HG03280 (cell line): ENCODE measurements around the gene SLC6A3.

Source experiments
- ATAC-seq: cut with Tn5 transposase; IDR thresholded peaks from one replicate; pipeline ENCODE4 v1.9.1; 2021; ENCODE audit warnings: mild to moderate bottlenecking, moderate library complexity; ENCODE audit not compliant: unreplicated experiment

SLC6A3 gene

DNA sequence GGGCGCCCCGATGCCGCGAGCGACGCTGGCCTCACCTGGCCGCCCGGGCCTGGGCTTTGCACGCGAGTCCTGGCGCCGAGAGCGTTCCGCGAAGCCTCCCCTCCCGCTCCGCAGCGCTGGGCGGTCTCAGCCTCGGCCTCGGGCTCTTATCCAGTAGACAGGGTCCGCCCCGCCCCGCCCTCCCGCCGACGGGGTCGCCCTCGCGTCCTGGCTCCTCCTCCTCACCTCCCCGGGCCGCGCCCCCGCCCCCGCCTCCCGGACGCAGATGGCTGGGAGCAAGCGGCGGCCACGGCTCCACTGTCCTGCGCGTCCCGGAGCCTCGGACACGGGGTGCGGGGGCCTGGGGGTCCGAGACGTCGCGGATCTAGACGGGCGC is at the start of gene SLC6A3:
TSS of gene SLC6A3 (minus strand) at position 128 of the 376 bp plus-strand sequence. CDS start 2,243 bp downstream, outside the sequence.
- ATAC-seq = no peak

DNA sequence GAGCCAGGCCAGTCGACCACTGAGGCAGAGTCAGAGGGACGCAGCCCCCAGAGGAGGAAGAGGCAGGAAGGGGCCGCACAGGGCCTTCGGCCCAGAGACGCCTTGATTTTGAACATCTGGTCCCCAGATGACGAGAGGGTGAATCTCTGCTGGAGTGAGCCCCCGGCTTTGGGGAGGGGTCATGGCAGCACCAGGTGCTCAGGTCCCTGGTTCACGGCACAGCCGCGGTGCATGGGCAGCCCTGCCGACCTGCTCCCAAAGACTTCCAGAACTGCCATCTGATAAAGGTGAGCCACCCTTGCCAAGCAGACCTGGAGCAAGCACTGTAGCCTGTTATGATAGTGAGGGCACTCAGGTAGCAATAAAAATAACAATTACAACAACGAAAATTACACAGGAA is 48.7 kb upstream of the SLC6A3 start:
- ATAC-seq = no peak

DNA sequence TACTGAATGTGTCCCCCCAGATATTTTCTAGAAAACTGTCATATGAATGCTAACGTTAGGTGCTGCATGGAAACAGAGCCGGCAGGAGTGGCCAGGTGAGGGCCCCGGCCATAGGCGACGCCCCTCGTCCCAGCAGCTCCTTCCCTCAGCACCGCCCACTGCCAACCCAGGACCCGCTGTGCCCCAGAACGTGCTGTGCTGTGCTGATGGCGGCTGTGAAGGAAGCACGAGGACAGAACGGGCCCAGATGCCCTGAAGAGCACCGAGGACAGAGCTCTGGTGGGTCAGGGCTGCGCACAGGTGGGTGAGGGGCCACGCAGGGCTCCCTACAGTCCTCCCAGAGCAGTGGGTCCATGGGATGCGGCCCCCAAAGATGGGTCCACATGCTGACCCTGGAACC is 48.2 kb upstream of the SLC6A3 start:
- no peak for ATAC-seq

DNA sequence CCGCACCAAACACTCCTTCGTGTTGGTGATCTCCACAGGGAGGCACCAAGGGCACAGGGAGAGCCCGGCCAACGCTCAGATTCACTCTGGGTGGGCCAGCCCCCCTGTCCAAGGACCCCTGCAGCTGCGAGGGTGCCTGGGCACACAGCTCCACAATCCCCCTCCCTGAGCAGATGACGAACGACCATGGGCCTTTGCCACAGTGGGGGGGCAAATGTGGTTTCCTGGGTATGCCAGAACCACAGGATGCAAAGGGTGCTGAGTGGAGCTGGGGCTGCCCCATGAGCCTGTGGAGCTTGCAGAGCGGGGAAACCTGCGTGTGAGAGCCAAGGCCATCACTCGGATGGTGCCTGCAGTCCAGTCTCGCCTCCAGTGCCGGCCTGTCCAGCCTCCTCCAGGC is 47.5 kb upstream of the SLC6A3 start:
- ATAC-seq = no peak

DNA sequence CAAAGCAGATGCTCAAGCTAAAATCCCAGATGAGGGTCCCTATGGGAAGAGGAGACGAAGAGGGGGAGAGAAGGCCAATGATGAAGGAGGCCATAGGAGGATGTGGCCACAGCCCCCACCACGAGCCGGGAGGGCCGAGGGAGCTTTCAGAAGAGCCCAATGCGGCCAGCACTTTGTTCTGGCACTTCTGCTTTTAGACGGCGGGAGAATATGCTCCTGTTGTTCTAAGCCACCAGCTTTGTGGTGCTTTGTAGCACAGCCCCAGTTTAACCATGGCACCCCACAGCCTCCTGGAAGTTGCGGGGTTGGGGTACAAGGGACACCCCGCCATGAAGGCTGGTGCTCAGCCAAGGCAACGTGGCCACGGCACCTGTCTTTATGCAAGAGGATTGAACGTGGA is 45.1 kb upstream of the SLC6A3 start:
- ATAC-seq = no peak

DNA sequence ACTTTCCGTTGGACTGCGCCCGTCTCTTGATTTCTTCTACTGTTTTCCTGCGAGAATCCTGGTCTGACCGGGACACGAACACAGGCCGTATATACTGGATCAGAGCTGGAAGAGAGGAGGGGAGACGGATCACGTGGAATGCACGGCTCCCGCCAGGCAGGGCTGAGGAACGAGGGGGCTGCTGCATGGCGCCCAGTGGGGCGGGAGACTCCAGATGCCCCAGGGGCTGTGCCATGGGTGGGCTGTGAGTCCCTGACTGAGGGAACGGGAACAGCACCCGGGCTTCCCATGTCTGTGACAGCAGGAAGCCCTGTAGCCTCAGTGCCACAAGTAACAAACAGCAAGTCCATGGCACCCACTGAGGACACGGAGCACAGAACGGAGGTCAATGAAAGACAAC is 44.5 kb upstream of the SLC6A3 start:
- ATAC-seq = no peak

DNA sequence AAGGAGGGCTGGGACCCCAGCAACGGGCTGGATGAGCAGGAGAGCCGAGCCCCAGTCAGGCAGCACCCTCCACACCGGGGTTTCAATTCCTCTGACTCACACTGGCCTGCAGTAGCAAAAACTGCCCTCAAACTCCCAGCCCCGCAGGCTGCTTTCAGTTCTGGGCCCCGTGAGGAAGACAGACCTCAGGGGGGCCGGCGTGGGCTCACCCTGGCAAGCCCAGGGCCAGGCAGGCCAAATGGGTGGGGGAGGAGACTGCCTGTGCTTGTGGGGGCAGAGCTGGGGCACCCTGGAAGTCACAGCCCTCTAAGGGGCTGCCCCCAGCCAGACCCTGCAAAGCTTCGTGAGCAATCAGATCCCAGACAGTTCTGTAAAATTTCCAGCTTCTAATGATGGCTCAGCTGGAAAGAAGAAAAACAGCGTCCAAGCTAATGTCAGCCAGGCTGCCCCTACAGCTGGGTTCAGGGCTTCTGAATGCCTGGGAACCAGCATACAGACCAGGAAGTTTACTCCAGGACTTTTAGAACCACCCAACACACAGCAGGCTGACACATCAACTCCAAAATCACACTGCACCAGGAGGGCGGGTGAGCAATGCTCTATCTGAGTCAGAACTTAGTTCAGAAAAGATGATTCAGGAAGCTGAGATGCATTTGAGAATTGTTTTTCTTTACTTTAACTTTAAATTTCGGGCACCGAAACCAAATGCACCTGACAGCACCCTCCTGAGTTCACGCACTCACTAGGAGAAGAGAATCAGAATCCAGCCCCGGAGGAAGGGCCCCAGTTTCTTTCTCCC is 43.8 kb upstream of the SLC6A3 start:
- peak; percentile 59 for ATAC-seq

DNA sequence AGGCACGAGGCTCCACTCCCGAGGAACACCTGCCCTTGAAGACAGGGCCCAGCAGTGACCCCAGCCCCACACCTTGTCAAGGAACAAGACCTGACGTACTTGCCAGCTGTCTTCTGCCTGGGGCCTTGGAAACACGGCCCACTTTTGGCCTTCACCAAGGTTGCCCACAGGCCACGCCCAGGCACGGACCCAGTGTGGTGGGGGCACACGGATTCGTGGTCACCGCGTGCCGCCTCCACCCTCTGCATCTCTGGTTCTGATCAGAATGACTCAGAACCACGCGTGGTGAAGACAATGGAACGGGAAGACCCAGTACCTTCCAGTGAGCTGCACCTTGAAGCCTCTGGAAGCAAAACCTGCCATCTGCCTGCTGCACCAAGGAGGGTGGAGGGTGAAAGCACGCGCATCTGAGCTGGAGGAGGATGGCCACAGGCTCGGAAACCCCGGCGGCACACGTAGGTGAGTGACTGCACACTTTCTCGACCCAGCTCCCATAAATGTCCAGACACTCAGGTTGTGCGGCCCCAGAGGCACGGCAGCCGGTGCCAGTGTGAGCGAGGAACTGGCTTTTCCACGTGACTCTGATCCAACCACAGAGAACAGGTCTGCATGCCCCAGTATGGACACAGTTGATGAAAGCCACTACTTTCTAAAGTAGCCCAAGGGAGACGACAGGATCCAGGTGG is 42.0 kb upstream of the SLC6A3 start:
- no peak for ATAC-seq

DNA sequence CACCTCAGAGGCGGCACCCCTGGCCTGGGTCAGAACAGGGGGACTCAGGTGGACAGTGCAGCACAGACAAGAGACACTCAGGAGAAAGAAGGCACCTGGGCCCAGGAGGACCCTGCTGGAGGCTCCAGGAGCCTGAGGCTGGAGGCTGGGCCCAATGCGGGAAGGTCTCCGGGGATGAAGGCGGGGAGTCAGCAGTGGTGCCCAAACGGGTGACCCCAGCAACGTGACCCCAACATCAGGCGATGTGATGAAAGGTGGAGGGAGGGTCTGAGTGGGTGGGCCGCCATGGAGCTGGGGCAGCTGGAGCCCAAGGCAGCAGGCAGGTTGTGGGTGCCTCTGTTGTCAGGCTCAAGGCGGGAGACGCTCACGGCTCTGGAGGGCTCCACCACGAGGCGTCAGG is 41.0 kb upstream of the SLC6A3 start:
- no peak for ATAC-seq

DNA sequence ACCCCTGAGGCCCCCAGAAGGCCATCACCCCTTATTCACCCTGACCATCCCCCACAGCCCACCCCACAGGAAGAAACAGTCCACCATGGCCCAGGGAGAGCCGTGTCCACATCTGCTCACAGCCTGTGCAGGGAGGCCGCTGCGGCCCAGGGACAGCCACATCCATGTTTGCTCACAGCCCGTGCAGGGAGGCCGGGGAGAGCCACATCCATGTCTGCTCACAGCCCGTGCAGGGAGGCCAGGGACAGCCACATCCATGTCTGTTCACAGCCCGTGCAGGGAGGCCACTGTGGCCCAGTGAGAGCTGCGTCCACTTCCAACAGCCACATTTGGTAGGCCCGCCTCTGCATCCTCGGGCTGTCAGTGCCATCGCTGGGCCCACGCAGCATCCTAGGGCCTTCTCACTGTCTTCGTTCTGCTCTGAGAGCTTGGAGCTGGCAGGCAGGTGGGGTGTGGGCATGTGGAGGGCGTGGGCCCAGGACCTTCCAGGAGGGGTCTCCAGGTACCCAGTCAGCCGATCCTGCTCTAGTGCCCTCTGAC is 40.4 kb upstream of the SLC6A3 start:
- no peak for ATAC-seq

DNA sequence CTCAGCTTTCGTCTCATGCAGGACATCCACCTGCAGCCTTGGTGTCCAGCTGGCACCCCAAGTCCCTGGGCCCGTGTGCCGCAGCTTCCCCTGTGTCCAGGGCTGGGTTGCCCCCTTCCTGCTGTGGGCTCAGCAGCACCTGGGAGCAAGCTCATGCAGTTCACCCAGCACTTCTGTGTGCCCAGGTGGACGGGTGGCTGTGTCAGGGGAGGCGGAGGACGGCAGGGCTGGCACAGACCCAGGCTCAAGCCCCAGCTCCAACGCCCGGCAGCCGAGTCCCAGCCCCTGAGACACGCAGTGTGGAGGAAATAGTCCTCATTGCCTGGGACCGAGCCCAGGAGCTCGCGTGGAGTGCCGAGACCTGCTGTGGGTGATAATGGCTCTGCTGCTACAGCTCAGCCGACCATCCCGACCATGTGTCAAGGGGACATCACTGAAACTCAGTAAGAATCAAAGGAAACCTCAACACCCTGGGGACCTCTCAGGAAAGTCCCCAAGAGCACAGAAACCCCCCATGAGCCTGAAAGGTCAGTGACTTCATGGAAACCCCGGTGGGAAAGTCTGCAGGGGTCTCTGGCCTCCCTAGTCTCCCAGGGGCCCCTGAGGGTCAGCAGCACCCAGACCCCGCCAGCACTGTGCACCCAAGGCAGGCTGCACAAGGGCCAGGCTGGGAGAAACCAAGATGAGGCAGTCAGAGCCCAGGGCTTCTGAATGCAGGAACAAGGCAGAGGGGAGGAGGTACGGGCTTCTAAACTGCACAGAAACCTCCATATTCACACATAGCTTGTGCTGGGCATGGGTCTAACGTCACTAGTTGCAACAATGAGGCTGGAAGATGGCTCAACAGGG is 39.7 kb upstream of the SLC6A3 start:
- peak; percentile 37 for ATAC-seq

DNA sequence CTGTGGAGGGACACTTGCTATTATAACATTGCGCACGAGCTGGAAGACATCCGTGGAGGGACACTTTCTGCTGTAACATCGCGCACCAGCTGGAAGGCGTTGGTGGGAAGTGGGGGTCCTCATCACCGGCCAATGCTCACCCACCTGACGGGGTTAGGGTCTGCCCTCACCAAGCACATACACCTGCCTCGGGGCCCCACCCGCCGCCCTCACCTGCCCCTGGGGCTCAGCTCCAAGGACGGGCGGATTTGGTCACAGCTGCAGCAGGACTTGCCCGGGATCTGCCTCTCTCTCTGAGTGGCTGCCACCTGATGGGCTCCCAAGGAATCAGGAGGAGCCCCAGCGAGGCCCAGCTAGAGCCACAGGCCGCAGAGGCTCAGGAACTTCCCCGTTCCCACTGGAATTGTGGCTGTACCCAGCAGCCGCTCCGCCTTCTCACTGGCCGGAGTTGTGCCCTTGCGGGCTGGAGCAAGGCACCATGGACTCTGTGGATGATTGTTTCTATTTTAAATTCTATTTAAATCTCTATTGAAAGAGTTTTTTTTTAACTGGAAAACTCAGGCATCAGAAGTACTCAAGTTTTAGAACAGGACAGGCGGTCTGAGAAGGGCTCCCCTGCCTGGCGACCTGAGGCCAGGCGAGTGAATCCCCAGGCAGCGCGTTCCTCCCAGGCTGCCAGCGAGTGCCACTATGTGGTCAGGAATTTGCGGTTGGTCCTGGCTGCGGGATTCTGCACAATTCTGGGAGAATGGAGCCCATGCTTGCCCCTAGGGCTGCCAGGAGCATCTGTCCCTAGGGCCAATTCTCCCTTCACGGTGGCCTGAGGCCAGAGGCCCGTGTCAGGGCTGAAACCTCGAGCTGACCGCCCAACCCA is 38.9 kb upstream of the SLC6A3 start:
- no peak for ATAC-seq

DNA sequence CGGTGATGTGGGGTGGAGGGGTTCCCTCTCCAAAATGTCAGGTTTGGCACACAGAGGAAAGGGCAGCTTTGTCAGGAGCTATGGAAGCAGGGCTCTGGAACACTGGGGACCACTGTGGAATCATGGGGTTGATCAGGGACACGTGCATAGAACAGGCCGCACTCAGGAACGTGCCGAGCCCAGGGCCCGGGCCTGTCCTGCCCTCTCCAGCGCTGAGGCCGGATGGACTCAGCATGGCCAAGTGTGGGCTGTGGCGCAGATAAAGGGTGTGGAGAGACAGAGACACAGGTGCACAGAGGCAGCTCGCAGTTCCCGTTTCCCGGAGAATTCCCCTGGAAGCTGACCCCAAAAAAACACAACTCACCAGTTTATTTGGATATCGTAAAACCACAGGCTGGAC is 37.8 kb upstream of the SLC6A3 start:
- no peak for ATAC-seq

DNA sequence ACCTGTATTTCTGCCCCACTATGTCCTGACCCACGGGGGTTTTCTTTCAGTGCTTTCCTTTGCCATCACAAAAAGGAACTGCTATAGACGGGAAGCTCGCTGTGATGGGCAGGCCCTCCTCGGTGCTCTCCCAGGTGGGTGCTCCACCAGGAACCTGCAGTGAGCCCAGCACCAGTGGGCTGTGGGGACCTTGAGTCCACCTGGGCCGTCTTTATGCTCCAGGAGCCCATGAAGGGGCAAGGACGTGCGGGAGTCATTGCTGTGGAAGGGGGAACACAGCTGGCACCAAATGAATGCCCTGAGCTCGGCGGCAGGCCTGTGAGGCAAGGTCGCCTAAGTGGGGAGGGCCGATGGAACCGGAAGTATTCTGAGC is 36.7 kb upstream of the SLC6A3 start:
- ATAC-seq = no peak

DNA sequence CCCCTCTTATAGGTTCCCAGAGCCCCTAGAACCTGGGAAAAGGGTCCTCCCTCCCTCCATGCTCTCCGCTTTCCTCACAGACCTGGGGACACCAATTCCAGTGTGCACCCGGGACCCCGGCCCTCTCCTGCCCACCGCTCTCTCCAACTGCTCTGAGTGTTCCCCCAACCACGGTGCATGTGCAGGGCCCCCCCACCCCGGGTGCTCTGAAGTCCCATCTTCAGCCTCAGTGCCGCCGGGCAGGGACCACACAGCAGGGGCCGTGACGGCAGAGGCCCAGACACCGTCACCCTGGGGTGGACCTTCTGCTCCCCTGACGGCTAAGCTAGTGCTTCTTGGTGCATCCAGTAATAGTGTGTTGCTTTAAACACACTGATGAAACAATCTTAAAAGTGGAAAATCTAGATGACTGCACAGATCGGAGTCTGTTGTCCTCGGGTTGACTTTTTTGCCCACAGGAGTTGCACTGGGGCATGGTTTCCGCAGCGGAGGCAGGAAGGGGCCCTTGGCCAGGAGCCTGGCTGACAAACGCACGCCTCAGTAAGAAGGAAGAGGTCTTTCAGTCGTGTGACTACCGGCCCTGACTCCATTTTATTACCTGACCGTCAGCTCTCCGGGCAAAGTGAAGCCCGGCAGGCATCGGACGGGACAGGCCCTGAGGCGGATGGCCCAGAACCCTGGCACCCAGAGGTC is 36.2 kb upstream of the SLC6A3 start:
- no peak for ATAC-seq

DNA sequence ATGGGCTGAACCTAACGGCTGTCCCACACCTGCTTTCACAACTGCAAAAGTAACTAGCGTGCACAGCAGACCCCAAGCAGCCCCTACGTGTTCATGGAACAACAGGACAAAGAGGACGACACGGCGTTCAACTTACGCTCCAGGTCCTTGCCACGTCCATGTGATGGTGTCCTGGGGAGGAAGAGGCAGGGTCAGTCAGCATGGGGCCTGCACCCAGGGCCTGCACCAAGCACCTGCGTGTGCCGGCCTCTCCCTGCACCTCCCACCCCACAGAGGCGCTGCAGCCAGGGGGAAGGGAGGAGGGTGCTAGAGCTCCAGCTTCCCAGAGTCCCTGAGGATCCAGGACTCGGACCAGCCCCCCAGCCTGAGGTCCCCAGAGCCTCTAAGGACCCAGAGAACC is 35.6 kb upstream of the SLC6A3 start:
- no peak for ATAC-seq

DNA sequence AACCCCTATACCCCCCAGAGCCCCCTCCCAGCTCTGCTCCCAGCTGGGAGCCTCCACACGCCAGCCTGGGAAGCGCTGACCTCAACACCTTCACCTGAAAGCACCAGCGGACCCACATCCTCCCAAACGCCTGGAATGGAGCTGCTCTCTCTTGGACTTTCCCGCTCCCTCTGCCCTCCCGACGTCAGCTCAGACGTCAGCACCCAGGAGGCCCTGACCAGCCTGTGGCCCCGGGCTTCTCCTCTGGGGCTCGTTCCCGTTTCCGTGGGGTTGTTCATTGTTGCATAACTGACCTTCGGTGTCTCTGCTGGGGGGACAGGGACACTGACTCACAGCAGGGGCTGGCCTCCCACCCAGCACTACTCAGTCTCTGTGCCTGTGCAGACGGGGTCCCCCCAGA is 35.0 kb upstream of the SLC6A3 start:
- ATAC-seq = no peak

DNA sequence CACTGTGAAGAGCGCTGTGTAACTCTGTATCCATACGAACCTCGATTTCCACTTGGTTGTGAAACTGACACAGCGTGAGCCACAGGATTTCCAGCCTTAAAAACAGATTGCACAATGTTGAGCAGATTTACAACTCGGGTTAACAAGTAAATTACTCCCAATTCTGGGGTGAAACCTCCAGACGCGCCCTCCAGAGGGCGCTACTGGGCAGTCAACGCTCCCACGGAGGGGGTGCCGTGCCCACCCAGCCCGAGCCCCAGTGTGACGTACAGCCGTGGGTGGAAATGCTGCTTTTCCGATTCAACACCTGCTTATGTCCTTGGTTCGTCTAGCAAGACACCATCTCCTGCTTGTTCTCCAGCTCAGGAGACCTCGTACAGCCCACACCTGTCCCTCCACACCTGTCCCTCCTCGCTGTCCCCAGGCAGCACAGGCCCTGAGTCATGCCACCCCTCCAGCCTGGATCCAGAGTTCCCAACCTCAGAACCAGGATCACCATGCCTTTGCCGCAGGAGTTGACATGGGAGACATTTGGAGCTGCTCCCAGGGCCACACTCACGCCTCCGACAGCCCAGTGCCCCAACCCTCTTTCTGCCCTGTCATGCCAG is 34.4 kb upstream of the SLC6A3 start:
- ATAC-seq = peak; percentile 40

DNA sequence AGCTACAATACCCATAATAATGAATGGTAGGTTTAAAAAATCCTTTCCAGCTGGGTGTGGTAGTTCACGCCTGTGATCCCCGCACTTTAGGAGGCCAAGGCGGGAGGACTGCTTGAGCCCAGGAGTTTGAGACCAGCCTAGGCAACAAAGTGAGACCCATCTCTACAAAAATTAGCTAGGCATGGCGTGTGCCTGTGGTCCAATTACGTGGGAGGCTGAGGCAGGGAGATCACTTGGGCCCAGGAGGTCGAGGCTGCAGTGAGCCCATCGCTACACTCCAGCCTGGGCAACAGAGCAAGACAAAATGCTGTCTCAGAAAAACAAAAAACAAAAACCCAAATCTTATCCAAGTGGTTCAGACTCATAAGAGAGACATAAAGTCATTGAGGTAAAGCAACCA is 33.8 kb upstream of the SLC6A3 start:
- ATAC-seq = no peak
